SK-N-SH treated with all-trans-retinoic acid at 6 μM for 48 hours (cell line): ENCODE results near the gene AZU1.
A peak's percentile ranks its signal among the peaks of the same experiment; 100 is the strongest.

Source experiments
- ATAC-seq: fragments of 200-7000 bp; cut with Tn5 transposase; 3 replicates; pipeline ENCODE4 v1.9.1; 2020; ENCODE audit warnings: mild to moderate bottlenecking, moderate library complexity
- ARNTL ChIP-seq: fragments of 450-650 bp; formaldehyde crosslinking; IDR thresholded peaks from 2 replicates; pipeline ENCODE4 v1.5.0; 2020; ENCODE audit warnings: low read depth, mild to moderate bottlenecking, moderate library complexity, borderline replicate concordance
- BACH2 ChIP-seq: fragments of 250-450 bp; sonication (Bioruptor Pico); IDR thresholded peaks from 2 replicates; pipeline ENCODE4 v1.9.0; 2021; ENCODE audit warnings: mild to moderate bottlenecking, borderline replicate concordance
- ESRRG ChIP-seq: fragments of 250-450 bp; sonication (Bioruptor Pico); IDR thresholded peaks from 2 replicates; pipeline ENCODE4 v1.6.1; 2021; ENCODE audit warnings: mild to moderate bottlenecking
- GLIS3 ChIP-seq: fragments of 250-450 bp; sonication (Bioruptor Pico); IDR thresholded peaks from 2 replicates; pipeline ENCODE4 v1.5.0; 2020; ENCODE audit warnings: mild to moderate bottlenecking, moderate library complexity
- ISL1 ChIP-seq: fragments of 250-450 bp; sonication (Bioruptor Pico); IDR thresholded peaks from 2 replicates; pipeline ENCODE4 v2.1.2; 2022; ENCODE audit warnings: mild to moderate bottlenecking, moderate library complexity
- OSR1 ChIP-seq: fragments of 250-450 bp; sonication (Bioruptor Pico); IDR thresholded peaks from 2 replicates; pipeline ENCODE4 v1.8.0; 2022; ENCODE audit warnings: moderate library complexity, mild to moderate bottlenecking, inconsistent platforms
- PPARA ChIP-seq: fragments of 250-450 bp; sonication (Bioruptor Pico); IDR thresholded peaks from 2 replicates; pipeline ENCODE4 v1.5.0; 2020; ENCODE audit warnings: mild to moderate bottlenecking, borderline replicate concordance
- RARB ChIP-seq: fragments of 250-450 bp; sonication (Bioruptor Pico); IDR thresholded peaks from 2 replicates; pipeline ENCODE4 v1.8.0; 2021; ENCODE audit warnings: mild to moderate bottlenecking, moderate library complexity
- SNAI2 ChIP-seq: fragments of 250-450 bp; sonication (Bioruptor Pico); IDR thresholded peaks from 2 replicates; pipeline ENCODE4 v1.5.0; 2020; ENCODE audit warnings: mild to moderate bottlenecking, moderate library complexity
- TOX ChIP-seq: fragments of 250-450 bp; sonication (Bioruptor Pico); IDR thresholded peaks from 2 replicates; pipeline ENCODE4 v1.8.0; 2021; ENCODE audit warnings: mild to moderate bottlenecking, moderate library complexity, borderline replicate concordance
- ZC3H10 ChIP-seq: fragments of 250-450 bp; sonication (Bioruptor Pico); IDR thresholded peaks from 2 replicates; pipeline ENCODE4 v1.5.1; 2021; ENCODE audit warnings: mild to moderate bottlenecking, moderate library complexity
- ZFP3 ChIP-seq: fragments of 250-450 bp; sonication (Bioruptor Pico); IDR thresholded peaks from 2 replicates; pipeline ENCODE4 v1.5.0; 2020; ENCODE audit warnings: mild to moderate bottlenecking, moderate library complexity
- ZFP30 ChIP-seq: fragments of 450-650 bp; formaldehyde crosslinking; IDR thresholded peaks from 2 replicates; pipeline ENCODE4 v1.5.0; 2022; ENCODE audit warnings: mild to moderate bottlenecking, moderate library complexity
- ZNF565 ChIP-seq: fragments of 450-650 bp; formaldehyde crosslinking; conservative IDR thresholded peaks from 2 replicates; pipeline ENCODE4 v1.5.0; 2020; ENCODE audit warnings: low read depth, mild to moderate bottlenecking, moderate library complexity
- ZNF8 ChIP-seq: fragments of 450-650 bp; formaldehyde crosslinking; IDR thresholded peaks from 2 replicates; pipeline ENCODE4 v1.5.0; 2020; ENCODE audit warnings: mild to moderate bottlenecking, moderate library complexity
- TF ChIP-seq, protein P1 (sequence below): fragments of 250-450 bp; sonication (Bioruptor Pico); IDR thresholded peaks from 2 replicates; pipeline ENCODE4 v1.5.1; 2020; ENCODE audit warnings: low read depth, mild to moderate bottlenecking, moderate library complexity
- TF ChIP-seq, protein P2 (sequence below): fragments of 250-450 bp; sonication (Bioruptor Pico); IDR thresholded peaks from 2 replicates; pipeline ENCODE4 v1.8.0; 2021; ENCODE audit warnings: low read depth, mild to moderate bottlenecking, moderate library complexity, borderline replicate concordance
- TF ChIP-seq, protein P3 (sequence below): fragments of 250-450 bp; sonication (Bioruptor Pico); IDR thresholded peaks from 2 replicates; pipeline ENCODE4 v1.5.1; 2021; ENCODE audit warnings: mild to moderate bottlenecking, moderate library complexity
- TF ChIP-seq, protein P4 (sequence below): fragments of 250-450 bp; sonication (Bioruptor Pico); IDR thresholded peaks from 2 replicates; pipeline ENCODE4 v1.5.0; 2020; ENCODE audit warnings: mild to moderate bottlenecking, moderate library complexity
- TF ChIP-seq, protein P5 (sequence below): fragments of 250-450 bp; sonication (Bioruptor Pico); IDR thresholded peaks from 2 replicates; pipeline ENCODE4 v1.8.0; 2020; ENCODE audit warnings: mild to moderate bottlenecking, moderate library complexity, borderline replicate concordance

AZU1 gene

DNA sequence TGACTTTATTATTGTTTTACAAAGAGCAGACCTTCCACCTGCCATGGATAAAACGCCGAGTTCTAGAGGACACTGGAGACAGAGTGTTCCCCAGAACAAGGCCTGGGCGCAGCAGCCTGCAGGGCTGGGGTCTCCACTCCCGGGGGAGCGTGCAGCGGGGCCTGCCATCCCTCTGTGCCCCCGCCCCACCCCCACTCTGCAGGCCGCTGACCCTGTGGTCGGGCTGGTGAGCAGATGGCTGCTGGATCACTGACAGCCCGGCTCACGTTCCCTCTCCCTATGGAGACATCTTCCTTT, 39.0 kb upstream of the AZU1 start:
- no peak for ATAC-seq
- TF ChIP-seq PPARA (CRISPR knock-in tag) (no peak), ZFP3 (no peak), ESRRG (no peak), ZC3H10 (CRISPR knock-in tag) (no peak), ZNF8 (no peak), ARNTL (no peak), OSR1 (CRISPR knock-in tag) (no peak), ZNF565 (CRISPR knock-in tag) (no peak), ISL1 (CRISPR knock-in tag) (no peak), RARB (CRISPR knock-in tag) (no peak), ZFP30 (CRISPR knock-in tag) (no peak)
- TF ChIP-seq, protein P1, sequence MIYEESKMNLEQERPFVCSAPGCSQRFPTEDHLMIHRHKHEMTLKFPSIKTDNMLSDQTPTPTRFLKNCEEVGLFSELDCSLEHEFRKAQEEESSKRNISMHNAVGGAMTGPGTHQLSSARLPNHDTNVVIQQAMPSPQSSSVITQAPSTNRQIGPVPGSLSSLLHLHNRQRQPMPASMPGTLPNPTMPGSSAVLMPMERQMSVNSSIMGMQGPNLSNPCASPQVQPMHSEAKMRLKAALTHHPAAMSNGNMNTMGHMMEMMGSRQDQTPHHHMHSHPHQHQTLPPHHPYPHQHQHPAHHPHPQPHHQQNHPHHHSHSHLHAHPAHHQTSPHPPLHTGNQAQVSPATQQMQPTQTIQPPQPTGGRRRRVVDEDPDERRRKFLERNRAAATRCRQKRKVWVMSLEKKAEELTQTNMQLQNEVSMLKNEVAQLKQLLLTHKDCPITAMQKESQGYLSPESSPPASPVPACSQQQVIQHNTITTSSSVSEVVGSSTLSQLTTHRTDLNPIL (CRISPR knock-in tag): no peak
- TF ChIP-seq, protein P2, sequence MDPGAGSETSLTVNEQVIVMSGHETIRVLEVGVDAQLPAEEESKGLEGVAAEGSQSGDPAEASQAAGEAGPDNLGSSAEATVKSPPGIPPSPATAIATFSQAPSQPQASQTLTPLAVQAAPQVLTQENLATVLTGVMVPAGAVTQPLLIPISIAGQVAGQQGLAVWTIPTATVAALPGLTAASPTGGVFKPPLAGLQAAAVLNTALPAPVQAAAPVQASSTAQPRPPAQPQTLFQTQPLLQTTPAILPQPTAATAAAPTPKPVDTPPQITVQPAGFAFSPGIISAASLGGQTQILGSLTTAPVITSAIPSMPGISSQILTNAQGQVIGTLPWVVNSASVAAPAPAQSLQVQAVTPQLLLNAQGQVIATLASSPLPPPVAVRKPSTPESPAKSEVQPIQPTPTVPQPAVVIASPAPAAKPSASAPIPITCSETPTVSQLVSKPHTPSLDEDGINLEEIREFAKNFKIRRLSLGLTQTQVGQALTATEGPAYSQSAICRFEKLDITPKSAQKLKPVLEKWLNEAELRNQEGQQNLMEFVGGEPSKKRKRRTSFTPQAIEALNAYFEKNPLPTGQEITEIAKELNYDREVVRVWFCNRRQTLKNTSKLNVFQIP (CRISPR knock-in tag): no peak

DNA sequence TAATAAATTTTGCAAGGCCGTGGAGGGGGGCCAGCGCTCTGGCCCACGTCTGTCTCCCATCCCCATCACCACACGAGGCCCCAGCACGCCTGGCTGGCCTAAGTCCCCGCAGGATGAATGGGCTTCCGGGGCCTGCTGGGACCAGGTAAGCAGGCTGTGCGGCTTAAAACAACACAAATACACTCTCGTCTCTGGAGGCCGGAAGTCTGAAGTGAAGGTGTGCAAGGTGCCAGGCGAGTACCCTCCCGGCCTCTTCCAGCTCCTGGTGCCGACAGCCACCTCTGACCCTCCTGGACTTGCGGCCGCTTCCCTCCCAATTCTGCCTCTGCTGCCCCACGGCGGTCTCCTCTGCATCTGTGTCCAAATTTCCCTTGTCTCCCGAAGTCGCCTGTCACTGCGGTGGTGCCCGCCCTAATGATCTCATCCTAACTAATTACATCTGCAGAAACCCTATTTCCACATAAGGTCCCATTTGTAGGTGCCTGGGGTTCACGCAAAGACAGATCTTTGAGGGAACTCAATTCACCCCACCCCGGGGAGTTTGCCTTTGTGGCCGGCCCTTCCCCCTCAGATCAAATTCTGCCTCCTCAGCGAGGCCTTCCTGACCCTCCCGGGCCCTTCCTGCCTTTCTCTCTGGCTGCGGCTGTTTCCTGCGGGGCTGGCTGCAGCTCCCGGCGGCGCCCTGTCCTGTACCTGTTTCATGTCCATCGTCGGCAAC, 38.5 kb upstream of the AZU1 start:
- TF ChIP-seq, protein P2 (CRISPR knock-in tag): no peak
- no peak for TF ChIP-seq ESRRG
- TF ChIP-seq PPARA (CRISPR knock-in tag): no peak
- TF ChIP-seq, protein P3, sequence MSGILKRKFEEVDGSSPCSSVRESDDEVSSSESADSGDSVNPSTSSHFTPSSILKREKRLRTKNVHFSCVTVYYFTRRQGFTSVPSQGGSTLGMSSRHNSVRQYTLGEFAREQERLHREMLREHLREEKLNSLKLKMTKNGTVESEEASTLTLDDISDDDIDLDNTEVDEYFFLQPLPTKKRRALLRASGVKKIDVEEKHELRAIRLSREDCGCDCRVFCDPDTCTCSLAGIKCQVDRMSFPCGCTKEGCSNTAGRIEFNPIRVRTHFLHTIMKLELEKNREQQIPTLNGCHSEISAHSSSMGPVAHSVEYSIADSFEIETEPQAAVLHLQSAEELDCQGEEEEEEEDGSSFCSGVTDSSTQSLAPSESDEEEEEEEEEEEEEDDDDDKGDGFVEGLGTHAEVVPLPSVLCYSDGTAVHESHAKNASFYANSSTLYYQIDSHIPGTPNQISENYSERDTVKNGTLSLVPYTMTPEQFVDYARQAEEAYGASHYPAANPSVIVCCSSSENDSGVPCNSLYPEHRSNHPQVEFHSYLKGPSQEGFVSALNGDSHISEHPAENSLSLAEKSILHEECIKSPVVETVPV (CRISPR knock-in tag): no peak
- no peak for TF ChIP-seq ZC3H10 (CRISPR knock-in tag)
- no peak for TF ChIP-seq SNAI2
- ATAC-seq: peak; percentile 34; the same call in 1 of the 3 replicates

DNA sequence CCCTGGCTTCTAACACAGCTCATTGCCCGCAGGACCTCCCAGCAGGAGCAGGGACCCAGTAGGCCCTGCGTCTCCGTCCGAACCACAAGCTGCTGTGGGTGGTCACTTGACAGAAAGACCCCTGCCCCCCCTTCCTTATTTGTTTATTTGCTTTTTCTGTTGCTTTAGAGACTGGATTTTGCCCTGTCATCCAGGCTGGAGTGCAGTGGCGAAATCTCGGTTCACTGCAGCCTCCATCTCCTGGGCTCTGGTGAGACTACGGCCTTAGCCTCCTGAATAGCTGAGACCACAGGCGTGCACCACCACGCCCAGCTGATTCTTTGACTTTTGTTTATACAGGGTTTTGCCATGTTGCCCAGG, 38.0 kb upstream of the AZU1 start:
- ATAC-seq: no peak

DNA sequence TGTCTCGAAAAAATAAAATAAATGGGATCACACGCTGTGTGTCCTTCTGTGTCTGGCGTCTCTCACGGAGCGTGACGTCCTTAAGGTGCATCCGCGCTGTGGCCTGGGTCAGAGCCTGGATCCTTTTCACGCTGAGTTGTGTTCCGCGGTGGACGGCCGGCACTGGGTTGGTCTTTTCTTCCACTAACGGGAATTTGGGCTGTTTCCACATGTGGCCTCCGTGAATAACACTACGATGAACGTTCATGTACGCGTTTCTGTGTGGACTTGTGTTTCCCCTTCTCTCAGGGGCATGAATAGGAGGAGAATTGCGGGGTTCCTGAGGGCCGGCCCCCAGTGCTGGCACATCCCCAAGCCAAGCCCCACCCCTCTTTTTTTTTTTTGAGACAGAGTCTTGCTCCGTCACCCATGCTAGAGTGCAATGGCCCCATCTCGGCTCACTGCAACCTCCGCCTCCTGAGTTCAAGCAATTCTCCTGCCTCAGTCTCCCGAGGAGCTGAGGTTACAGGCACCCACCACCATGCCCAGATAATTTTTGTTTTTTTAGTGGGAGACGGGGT, 36.5 kb upstream of the AZU1 start:
- ATAC-seq: no peak
- TF ChIP-seq TOX (CRISPR knock-in tag) (no peak), PPARA (CRISPR knock-in tag) (no peak), BACH2 (CRISPR knock-in tag) (no peak), ESRRG (no peak), SNAI2 (no peak), GLIS3 (CRISPR knock-in tag) (no peak), ZNF8 (no peak), ARNTL (no peak), ISL1 (CRISPR knock-in tag) (no peak), RARB (CRISPR knock-in tag) (no peak), OSR1 (CRISPR knock-in tag) (no peak)
- TF ChIP-seq, protein P3 (CRISPR knock-in tag): no peak
- TF ChIP-seq, protein P4, sequence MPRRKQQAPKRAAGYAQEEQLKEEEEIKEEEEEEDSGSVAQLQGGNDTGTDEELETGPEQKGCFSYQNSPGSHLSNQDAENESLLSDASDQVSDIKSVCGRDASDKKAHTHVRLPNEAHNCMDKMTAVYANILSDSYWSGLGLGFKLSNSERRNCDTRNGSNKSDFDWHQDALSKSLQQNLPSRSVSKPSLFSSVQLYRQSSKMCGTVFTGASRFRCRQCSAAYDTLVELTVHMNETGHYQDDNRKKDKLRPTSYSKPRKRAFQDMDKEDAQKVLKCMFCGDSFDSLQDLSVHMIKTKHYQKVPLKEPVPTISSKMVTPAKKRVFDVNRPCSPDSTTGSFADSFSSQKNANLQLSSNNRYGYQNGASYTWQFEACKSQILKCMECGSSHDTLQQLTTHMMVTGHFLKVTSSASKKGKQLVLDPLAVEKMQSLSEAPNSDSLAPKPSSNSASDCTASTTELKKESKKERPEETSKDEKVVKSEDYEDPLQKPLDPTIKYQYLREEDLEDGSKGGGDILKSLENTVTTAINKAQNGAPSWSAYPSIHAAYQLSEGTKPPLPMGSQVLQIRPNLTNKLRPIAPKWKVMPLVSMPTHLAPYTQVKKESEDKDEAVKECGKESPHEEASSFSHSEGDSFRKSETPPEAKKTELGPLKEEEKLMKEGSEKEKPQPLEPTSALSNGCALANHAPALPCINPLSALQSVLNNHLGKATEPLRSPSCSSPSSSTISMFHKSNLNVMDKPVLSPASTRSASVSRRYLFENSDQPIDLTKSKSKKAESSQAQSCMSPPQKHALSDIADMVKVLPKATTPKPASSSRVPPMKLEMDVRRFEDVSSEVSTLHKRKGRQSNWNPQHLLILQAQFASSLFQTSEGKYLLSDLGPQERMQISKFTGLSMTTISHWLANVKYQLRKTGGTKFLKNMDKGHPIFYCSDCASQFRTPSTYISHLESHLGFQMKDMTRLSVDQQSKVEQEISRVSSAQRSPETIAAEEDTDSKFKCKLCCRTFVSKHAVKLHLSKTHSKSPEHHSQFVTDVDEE: no peak
- TF ChIP-seq, protein P1 (CRISPR knock-in tag): no peak
- TF ChIP-seq, protein P5, sequence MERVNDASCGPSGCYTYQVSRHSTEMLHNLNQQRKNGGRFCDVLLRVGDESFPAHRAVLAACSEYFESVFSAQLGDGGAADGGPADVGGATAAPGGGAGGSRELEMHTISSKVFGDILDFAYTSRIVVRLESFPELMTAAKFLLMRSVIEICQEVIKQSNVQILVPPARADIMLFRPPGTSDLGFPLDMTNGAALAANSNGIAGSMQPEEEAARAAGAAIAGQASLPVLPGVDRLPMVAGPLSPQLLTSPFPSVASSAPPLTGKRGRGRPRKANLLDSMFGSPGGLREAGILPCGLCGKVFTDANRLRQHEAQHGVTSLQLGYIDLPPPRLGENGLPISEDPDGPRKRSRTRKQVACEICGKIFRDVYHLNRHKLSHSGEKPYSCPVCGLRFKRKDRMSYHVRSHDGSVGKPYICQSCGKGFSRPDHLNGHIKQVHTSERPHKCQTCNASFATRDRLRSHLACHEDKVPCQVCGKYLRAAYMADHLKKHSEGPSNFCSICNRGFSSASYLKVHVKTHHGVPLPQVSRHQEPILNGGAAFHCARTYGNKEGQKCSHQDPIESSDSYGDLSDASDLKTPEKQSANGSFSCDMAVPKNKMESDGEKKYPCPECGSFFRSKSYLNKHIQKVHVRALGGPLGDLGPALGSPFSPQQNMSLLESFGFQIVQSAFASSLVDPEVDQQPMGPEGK (CRISPR knock-in tag): no peak

More for the DNA sequence above, 38.0 kb upstream of the AZU1 start:
- no peak for TF ChIP-seq SNAI2
- TF ChIP-seq ESRRG: no peak
- TF ChIP-seq, all 23 proteins: peak for 0
